PC-3 (cell line): ENCODE measurements around the gene MFN2. TPM values are rescaled to one million over a fixed set of nuclear protein-coding genes. Genes with fewer than 3 reads are reported as not detected.

Source experiments
- ATAC-seq: fragments of 200-7000 bp; cut with Tn5 transposase; 2 replicates; pipeline ENCODE4 v1.9.1; 2020; ENCODE audit warnings: mild to moderate bottlenecking, moderate library complexity
- BruUV-seq: library from RNA; stranded (reverse); fragments of 400-500 nt; replicated peaks from 2 replicates; lab custom pipeline; 2021; lab: Mats Ljungman, UMichigan
- CTCF ChIA-PET: fragments of 300-600 bp; sonication (Branson Sonifier 250); formaldehyde crosslinking; loops from one replicate; lab custom pipeline; 2022; ENCODE audit warnings: antibody characterized with exemption; lab: Charles Lee
- POLR2A ChIA-PET: fragments of 300-600 bp; sonication (Branson Sonifier 250); formaldehyde crosslinking; loops from one replicate; lab custom pipeline; 2022; ENCODE audit warnings: antibody characterized with exemption; ENCODE audit not compliant: unreplicated experiment; lab: Charles Lee
- DNase-seq: peaks from one replicate; pipeline ENCODE4 v3.0.0-alpha.2; 2015
- H2AFZ ChIP-seq: fragments of 300-600 bp; sonication (generic); 2 replicates; pipeline ENCODE4 v1.6.0; 2016; ENCODE audit warnings: antibody characterized with exemption, low read length
- H3F3A ChIP-seq: fragments of 300-600 bp; sonication (generic); one replicate; pipeline ENCODE4 v1.6.0; 2017; ENCODE audit warnings: antibody characterized with exemption, low read length, control low read depth, mild to moderate bottlenecking; ENCODE audit not compliant: unreplicated experiment
- H3K27ac ChIP-seq: fragments of 300-600 bp; sonication (generic); 2 replicates; pipeline ENCODE4 v1.5.1; 2016; ENCODE audit warnings: mild to moderate bottlenecking, low read length
- H3K27me3 ChIP-seq: fragments of 300-600 bp; sonication (generic); 2 replicates; pipeline ENCODE4 v1.6.1; 2016; ENCODE audit warnings: low read length, mixed read lengths
- H3K36me3 ChIP-seq: fragments of 300-600 bp; sonication (generic); 2 replicates; pipeline ENCODE4 v1.6.1; 2016; ENCODE audit warnings: low read depth, mixed run types, low read length, mixed read lengths
- H3K4me1 ChIP-seq: fragments of 300-600 bp; sonication (generic); 2 replicates; pipeline ENCODE4 v1.5.1; 2016; ENCODE audit warnings: low read length; ENCODE audit not compliant: insufficient read depth
- H3K4me2 ChIP-seq: fragments of 300-600 bp; sonication (generic); 2 replicates; pipeline ENCODE4 v1.6.0; 2016; ENCODE audit warnings: low read length
- H3K4me3 ChIP-seq: fragments of 300-600 bp; sonication (generic); 2 replicates; pipeline ENCODE4 v1.5.1; 2016; ENCODE audit warnings: mild to moderate bottlenecking, low read length, mixed read lengths
- H3K79me2 ChIP-seq: fragments of 300-600 bp; sonication (generic); 2 replicates; pipeline ENCODE4 v1.6.1; 2017; ENCODE audit warnings: low read length, mixed read lengths
- H3K9ac ChIP-seq: fragments of 300-600 bp; sonication (generic); 2 replicates; pipeline ENCODE4 v1.6.0; 2016; ENCODE audit warnings: mild to moderate bottlenecking, low read length
- H3K9me2 ChIP-seq: fragments of 300-600 bp; sonication (generic); replicated peaks from 2 replicates; pipeline ENCODE4 v1.6.1; 2016; ENCODE audit warnings: mixed run types, low read length, mixed read lengths
- H3K9me3 ChIP-seq: fragments of 300-600 bp; sonication (generic); 2 replicates; pipeline ENCODE4 v1.6.1; 2016; ENCODE audit warnings: low read length, mixed read lengths
- H4K20me1 ChIP-seq: fragments of 300-600 bp; sonication (generic); 2 replicates; pipeline ENCODE4 v1.6.1; 2016; ENCODE audit warnings: low read length, mixed read lengths
- CTCF ChIP-seq: fragments of 300-600 bp; sonication (generic); conservative IDR thresholded peaks from 2 replicates; pipeline ENCODE4 v1.5.1; 2017; ENCODE audit warnings: antibody characterized with exemption, low read depth, mild to moderate bottlenecking, low read length
- EZH2 ChIP-seq: fragments of 300-600 bp; sonication (generic); IDR thresholded peaks from one replicate; pipeline ENCODE4 v1.6.1; 2017; ENCODE audit warnings: antibody characterized with exemption, mild to moderate bottlenecking, low read length; ENCODE audit not compliant: unreplicated experiment
- EZH2phosphoT487 ChIP-seq: fragments of 300-600 bp; sonication (generic); IDR thresholded peaks from 2 replicates; pipeline ENCODE4 v1.6.1; 2018; ENCODE audit warnings: mild to moderate bottlenecking, antibody characterized with exemption, low read length, borderline replicate concordance
- intact Hi-C: fragments of 100-400 bp; cut with micrococcal nuclease; formaldehyde crosslinking; loops from 2 replicates; pipeline ENCODE4 v1.9.0; 2023
- total RNA-seq: library from RNA; depleted of rRNA; stranded (reverse); fragments of >200 nt; gene quantifications from 2 replicates; pipeline ENCODE4 v1.2.3, GENCODE V29; 2014

MFN2 gene
- total RNA-seq, 1 experiment from 2014 or later, result 97.8 TPM

GRCh38 chr1:11931845-11932244 lies 48.4 kb upstream of the MFN2 start:
- Histone ChIP-seq H3K79me2 (peaks cover 23% of the 10 kb centered on the region), H3K4me1 (peaks cover 29% of the 10 kb centered on the region), H3K9me3 (no peaks in the 10 kb centered on the region), H3K4me2 (no peak overlapping the region), H3F3A (no peaks in the 10 kb centered on the region), H4K20me1 (no peaks in the 10 kb centered on the region), H3K4me3 (no peak overlapping the region), H3K27ac (no peak overlapping the region), H3K36me3 (no peaks in the 10 kb centered on the region), H3K9ac (no peak overlapping the region), H2AFZ (no peak overlapping the region), H3K9me2 (no peaks in the 10 kb centered on the region), H3K27me3 (no peaks in the 10 kb centered on the region)
- ChIA-PET POLR2A (no interaction called here), CTCF (no interaction called here)
- intact Hi-C loops, result no loop called here
- BruUV-seq, result no TSS peak
- no peak for TF ChIP-seq CTCF
- no peak for TF ChIP-seq EZH2
- no peak for TF ChIP-seq EZH2phosphoT487
- ATAC-seq, result no peak
- no peak for DNase-seq

GRCh38 chr1:11934302-11935056 lies 45.8 kb upstream of the MFN2 start, which contains the start of gene PLOD1:
Gene PLOD1, plus strand, starts transcription at chr1:11934717. Its CDS starts 63 bp downstream, at chr1:11934780.
- BruUV-seq, result no TSS peak
- Histone ChIP-seq H3K9me3 (no peaks in the 10 kb centered on the region), H3K79me2 (peaks cover 49% of the 10 kb centered on the region), H4K20me1 (no peaks in the 10 kb centered on the region), H3K27ac (peak within 1 kb of the TSS; percentile 10), H3F3A (no peaks in the 10 kb centered on the region), H3K4me1 (peaks cover 30% of the 10 kb centered on the region), H3K4me2 (peak within 1 kb of the TSS; percentile 84), H3K9me2 (no peaks in the 10 kb centered on the region), H3K36me3 (no peaks in the 10 kb centered on the region), H3K27me3 (no peaks in the 10 kb centered on the region), H3K9ac (peak within 1 kb of the TSS; percentile 76), H3K4me3 (peak within 1 kb of the TSS; percentile 79), H2AFZ (peak within 1 kb of the TSS; percentile 92)
- peak; percentile 86 for DNase-seq
- intact Hi-C loops, result loop anchor here (5.0 kb wide), 1 partner anchor 43 kb away; no protein-coding TSS in a partner anchor
- ChIA-PET POLR2A (interaction anchor here (0.6 to 1.1 kb wide), 3 partner anchors 16 to 46 kb away, joined by 3 to 21 read pairs (median 17); partner anchors contain the start of gene MFN2), CTCF (interaction anchor here (0.6 kb wide), 1 partner anchor 16 kb away, joined by 9 read pairs; no protein-coding TSS in a partner anchor)
- no peak for TF ChIP-seq EZH2
- no peak for TF ChIP-seq EZH2phosphoT487
- no peak for TF ChIP-seq CTCF
- ATAC-seq, result peak; percentile 88

GRCh38 chr1:11935057-11935412 lies 45.2 kb upstream of the MFN2 start:
- H2AFZ ChIP-seq, result peak overlapping the region; percentile 92

More at GRCh38 chr1:11935057-11935412, 45.2 kb upstream of the MFN2 start:
- ATAC-seq (peak; percentile 5), DNase-seq (no peak)
- H4K20me1 ChIP-seq, result no peaks in the 10 kb centered on the region
- peak overlapping the region; percentile 10 for H3K27ac ChIP-seq
- no peaks in the 10 kb centered on the region for H3F3A ChIP-seq
- H3K4me2 ChIP-seq, result peak overlapping the region; percentile 84
- H3K4me3 ChIP-seq, result peak overlapping the region; percentile 79
- TF ChIP-seq EZH2 (no peak), CTCF (no peak)
- H3K4me1 ChIP-seq, result peaks cover 26% of the 10 kb centered on the region
- H3K27me3 ChIP-seq, result no peaks in the 10 kb centered on the region
- H3K9ac ChIP-seq, result peak overlapping the region; percentile 76
- H3K9me3 ChIP-seq, result no peaks in the 10 kb centered on the region
- intact Hi-C loops, result loop anchor here (5.0 kb wide), 1 partner anchor 42 kb away; no protein-coding TSS in a partner anchor
- CTCF ChIA-PET, result no interaction called here
- POLR2A ChIA-PET, result interaction anchor here (0.6 to 1.1 kb wide), 2 partner anchors 16 to 22 kb away, joined by 7 to 17 read pairs; no protein-coding TSS in a partner anchor
- BruUV-seq, result TSS peak; percentile 74
- no peaks in the 10 kb centered on the region for H3K9me2 ChIP-seq
- peaks cover 54% of the 10 kb centered on the region for H3K79me2 ChIP-seq
- no peaks in the 10 kb centered on the region for H3K36me3 ChIP-seq
